ENCODE data around the gene DGKB. TPM values are rescaled to one million over a fixed set of nuclear protein-coding genes. Genes with fewer than 3 reads are reported as not detected.
A peak's percentile ranks its signal among the peaks of the same experiment; 100 is the strongest.

DGKB gene
- polyA plus RNA-seq, 3 donors, result 2.2 to 3.4 (median 2.9) TPM

DNA sequence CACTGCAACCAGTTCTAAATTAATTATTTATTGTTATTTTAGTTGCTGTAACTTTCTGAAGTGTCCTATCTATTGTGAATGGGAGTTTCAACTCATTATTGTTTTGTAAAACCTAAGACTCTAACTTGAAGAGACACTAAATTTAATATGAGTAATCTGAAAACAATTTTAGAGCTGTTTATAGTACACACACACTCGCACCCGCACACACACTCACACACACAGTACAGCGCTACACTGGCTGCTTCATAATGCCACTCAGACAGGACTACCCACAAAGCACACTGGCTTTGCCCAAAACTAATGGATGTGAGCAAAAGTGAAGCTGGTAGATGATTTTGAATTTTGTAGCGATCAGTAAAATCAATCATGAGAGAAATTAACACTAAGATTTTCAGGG, 674.2 kb downstream of the DGKB start:
- no peak for DNase-seq (ENCODE audit: extremely low read depth in 1 of 11, low read depth in 9 of 11, low spot score in 4 of 11)

DNA sequence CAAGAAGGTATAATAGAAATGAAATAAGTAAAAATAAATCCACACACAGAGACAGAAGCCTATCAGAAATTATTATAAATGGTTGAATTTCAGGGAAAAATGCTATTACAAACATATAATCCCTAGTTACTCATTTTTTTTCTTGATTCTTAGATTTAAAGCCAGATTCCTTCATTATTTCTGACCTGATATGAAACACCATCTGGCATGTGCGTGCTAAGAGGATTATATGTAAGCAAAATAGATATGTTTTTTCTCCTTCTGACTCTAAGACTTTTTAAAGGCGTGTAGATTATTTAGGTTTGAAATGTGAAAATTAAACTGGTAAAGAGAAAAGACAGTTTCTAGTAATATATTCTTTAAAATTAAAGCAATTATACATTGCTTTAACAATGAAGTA, 676.4 kb downstream of the DGKB start:
- DNase-seq (ENCODE audit: extremely low read depth in 1 of 11, low read depth in 9 of 11, low spot score in 4 of 11), result no peak

DNA sequence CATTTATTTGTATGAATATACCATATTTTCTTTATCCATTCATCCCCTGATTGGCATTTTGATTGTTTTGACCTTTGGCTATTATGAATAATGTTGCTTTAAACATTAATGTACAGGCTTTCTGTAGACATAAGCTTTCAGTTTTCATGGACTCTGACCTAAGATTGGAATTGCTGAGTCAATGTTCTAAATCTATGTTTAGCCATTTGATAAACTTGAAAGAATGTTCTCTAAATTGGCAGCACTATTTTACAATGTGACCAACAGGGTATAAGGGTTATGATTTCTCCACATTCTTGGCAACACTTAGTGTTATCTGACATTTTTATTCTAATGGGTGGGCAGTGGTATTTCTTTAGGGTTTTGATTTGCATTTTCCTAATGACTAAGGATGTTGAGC, 683.4 kb downstream of the DGKB start:
- no peak for DNase-seq (ENCODE audit: extremely low read depth in 1 of 11, low read depth in 9 of 11, low spot score in 4 of 11)

DNA sequence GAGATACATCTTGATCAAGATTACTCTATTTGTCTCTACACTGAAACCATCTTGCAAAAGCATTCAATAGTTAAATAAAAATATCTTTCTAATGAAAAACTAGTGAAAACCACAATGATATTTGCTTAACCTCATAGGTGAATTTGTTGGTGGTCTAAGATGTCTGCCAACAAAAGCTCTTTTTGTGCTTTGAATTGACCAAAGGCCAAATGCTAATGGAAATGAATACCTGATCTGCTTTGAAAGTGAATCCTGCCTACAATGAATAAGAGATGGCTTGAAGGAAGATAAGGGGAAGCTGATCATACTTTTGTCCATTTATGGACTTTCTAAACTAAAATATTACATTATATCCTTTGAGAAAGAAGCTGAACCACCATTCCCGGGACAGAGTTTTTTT, 684.2 kb downstream of the DGKB start:
- no peak for DNase-seq (ENCODE audit: extremely low read depth in 1 of 11, low read depth in 9 of 11, low spot score in 4 of 11)

DNA sequence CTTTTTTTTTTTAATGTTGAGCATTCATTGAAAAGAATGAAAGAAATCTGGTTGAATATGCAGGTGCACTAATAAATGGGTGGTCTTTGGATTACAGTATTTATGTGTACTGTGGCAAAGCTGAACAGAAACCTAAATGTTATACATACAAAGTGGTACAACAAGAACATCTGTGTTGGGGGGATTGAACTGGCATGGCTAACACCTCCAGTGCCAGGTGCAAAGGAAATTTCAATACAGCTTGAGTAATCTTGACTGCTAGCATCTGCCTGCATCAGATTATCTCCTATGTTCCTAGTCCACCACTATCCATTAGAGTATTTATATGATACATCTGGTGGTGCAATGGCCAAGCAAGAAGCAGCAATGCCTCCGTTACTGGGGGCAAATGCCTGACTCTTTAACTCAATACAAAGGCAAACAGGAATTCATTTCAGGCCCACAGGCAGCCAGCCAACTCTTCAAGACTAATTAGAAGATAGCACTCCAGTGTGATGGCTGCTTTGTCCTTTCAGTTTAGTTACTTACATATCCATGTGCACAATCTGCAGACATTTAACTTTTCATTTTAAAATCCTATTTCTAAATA, 692.6 kb downstream of the DGKB start:
- DNase-seq (ENCODE audit: extremely low read depth in 1 of 11, low read depth in 9 of 11, low spot score in 4 of 11), result no peak

DNA sequence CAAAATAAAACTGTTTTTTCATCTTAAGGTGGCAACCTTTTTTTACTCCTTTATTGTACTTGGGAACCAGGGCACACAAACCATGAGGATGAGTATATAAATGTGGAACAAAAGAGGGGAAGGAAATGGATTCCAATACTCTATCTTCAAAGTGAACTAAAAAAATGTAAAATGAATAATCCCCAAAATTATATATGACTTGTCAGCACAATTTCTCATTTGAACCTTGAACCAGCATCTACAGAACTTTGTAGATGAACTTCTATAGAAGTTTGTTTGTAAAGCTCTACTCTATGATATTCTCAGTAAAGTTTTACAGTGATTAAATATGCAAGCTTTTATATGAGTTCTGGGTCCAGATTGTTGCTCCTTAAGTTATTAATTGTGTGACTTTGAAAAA, 694.8 kb downstream of the DGKB start:
- DNase-seq (ENCODE audit: extremely low read depth in 1 of 11, low read depth in 9 of 11, low spot score in 4 of 11), result no peak

DNA sequence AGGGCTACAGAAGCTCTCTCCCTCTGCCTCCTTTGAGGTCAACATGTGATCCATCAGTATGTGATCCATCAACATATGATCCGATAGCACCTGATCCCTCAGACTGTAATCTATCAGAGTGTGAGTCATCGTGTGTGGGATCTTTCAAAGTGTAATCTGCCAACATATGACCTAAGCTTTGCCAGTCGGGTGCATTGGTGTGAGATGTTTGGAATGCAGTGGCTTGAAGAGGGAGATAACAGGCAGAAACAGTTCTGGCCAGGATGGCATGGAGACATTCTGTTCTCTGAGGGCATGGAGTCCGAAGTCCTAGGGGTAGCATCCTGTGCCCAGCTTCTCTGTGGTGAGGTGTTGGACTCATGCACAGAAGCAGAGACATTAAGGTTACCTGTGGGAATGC, 695.4 kb downstream of the DGKB start:
- DNase-seq (ENCODE audit: extremely low read depth in 1 of 11, low read depth in 9 of 11, low spot score in 4 of 11), result no peak

DNA sequence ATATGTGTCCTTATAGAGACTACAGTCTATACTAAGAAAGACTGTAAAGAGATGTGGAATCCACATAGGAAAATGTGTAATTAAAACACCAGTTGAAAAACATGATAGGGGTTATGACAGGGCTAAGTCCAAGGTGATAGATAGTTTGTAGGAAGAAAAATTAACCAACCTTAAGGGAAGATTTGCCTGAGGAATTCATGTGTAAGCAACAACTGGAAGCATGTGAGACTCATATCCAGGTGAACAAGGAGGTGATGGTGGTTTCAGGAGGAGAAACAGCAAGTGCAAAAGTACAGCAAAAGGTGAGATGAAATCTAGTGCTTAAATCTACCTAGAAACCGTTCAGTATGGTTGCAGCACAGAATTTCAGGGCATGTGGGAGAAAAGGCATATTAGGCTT, 696.4 kb downstream of the DGKB start:
- DNase-seq (ENCODE audit: extremely low read depth in 1 of 11, low read depth in 9 of 11, low spot score in 4 of 11), result no peak

DNA sequence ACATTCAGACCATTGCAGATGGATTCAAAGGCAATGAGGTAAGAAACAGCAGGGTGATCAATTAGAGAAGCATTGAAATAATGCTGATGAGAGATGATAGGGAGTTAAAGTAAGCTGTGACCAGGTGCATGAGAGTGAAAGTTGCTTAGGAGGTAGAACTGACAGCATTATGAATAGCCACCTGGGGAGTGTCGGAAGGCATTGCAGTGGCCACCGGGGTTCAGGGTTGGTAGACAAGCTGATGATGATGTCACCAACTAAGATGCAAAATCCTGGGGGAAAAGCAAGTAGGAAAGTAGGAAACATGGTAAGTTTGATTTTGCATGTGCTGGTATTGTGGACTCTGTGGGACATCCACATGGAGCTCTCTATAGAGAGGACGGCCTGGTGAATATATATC, 701.2 kb downstream of the DGKB start:
- no peak for DNase-seq (ENCODE audit: extremely low read depth in 1 of 11, low read depth in 9 of 11, low spot score in 4 of 11)

DNA sequence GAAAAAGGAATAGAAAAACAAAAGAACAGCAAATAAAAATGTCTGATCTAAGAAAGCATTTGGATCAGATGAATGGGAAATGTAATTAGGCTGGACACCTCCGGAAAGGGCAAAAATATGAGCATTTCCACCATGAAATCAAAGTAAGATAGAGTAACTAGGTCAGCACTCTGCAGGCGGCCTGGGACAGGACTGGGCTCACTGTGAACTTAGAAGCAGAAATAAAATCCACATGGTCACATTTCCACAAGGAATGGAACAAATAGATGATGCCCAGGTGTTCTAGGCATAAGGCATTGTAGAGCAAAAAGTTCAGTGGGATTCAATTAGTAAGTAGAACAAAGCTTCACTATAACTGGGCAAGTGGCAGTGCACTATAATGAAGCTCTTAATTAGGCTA, 703.2 kb downstream of the DGKB start:
- DNase-seq (ENCODE audit: extremely low read depth in 1 of 11, low read depth in 9 of 11, low spot score in 4 of 11), result no peak

DNA sequence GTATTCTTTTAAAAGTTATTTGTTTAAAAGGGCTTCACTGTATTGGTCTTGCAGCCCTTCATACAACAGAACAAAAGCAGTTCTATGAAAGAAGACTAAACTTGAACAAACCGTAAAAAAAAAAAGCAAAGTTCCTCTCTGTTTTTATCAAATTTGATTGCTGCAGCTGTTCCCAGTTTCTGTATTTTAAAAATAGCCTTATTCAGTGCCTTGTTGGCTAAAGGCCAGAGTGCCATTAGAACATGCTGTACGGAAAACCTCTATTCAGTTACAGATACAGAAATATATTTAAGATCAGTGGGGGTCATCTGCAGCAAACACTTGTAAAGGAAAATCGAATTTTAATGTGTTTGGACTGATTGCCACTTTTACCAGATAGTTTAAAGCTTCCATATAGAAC, 705.3 kb downstream of the DGKB start:
- DNase-seq (ENCODE audit: extremely low read depth in 1 of 11, low read depth in 9 of 11, low spot score in 4 of 11), result peak in 2 of 11 donors; percentile 1 to 2

DNA sequence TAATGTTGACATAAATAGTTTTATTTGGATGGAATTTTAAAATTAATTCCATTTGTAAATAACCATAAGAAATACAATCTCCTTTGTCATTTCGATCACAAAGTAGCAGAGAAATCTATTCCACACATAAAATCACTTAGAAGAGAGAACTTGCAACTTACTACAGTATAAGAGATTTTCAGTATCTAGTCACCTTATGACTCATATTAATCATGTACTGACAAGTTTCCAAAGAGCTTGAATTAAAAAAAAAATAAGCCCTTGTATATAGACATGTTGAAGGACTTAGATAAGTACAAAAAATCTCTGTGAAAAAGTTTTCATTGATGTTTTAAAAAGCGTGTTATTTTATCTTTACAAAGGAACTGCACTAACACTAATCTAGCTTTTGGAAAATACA, 706.0 kb downstream of the DGKB start:
- no peak for DNase-seq (ENCODE audit: extremely low read depth in 1 of 11, low read depth in 9 of 11, low spot score in 4 of 11)

DNA sequence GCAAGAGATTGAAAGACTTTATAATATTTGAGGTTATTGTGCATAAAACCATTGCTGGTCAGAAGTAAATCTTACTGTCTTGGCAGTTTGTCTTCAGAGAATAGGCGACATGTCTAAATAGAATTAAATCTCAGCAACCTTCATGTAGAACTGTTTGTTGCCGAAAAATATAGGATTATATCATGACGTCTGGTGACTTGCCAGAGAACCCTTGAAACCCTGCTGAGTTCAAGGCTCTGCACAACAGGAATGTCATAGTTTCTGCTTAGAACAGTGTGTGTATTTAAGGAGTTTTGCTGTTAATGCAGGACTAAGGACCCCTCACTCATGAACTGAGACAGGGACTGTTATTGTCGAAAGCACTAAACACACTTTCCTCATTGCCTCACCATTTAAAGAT, 706.7 kb downstream of the DGKB start:
- DNase-seq (ENCODE audit: extremely low read depth in 1 of 11, low read depth in 9 of 11, low spot score in 4 of 11), result no peak

DNA sequence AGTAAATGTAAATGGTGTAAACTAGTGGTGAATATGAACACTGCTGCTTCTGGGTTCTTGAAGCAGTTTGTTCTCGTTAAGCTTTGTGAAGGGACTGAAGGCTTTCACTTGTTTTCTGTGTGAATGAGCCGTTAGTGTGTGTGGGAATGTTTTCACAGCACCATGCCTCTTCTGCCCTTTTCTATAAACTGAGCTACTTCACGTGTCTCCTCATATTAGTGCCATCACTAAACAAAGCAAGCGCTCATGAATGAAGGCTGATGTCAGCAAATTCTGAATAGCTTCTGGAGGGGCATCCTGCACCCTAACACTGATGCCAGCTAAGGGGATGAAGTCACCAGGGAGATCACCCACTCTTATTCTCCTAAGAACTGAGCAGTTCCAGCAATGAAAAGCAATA, 707.5 kb downstream of the DGKB start:
- DNase-seq (ENCODE audit: extremely low read depth in 1 of 11, low read depth in 9 of 11, low spot score in 4 of 11), result no peak

DNA sequence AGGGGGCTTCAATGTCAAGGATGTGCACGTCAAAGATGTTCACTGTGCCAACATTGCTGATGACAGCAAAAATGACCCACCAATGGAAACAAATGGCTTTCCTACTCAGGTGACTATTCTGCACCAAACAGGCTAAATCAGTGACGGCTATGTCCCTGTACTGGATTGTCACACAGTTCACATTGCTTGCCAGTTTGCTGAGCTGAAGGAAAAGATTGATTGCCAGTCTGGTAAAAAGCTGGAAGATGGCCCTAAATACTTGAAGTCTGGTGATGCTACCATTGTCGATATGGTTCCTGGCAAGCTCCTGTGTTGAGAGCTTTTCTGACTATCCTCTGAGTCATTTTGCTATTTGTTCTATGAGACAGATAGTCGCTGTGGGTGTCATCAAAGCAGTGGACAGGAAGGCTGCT, 710.9 kb downstream of the DGKB start:
- DNase-seq (ENCODE audit: extremely low read depth in 1 of 11, low read depth in 9 of 11, low spot score in 4 of 11), result no peak

DNA sequence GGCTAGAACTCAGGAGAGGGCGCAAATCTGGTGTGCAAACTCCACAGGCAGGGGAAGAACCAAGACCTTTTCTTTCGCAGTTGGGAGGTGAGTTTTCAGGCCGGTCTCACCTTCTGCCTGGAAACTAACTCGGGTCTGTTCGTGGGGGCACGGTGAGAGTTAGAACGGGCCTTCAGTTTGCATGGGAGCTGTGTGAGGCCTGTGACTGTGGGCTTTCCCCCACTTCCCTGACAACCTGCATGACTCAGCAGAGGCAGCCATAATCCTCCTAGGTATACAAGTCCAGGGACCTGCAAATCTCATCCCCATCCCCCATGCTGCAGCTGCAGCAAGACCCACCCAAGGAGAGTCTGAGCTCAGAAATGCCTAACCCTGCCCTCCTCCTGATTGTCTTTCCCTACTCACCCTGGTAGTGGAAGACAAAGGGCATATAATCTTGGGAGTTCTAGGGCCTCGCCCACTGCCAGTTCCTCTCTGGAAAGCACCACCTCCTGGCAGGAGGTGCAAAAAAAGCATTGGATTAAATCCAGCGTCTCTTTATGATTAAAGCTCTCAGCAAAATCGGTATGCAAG, 718.2 kb downstream of the DGKB start:
- no peak for DNase-seq (ENCODE audit: extremely low read depth in 1 of 11, low read depth in 9 of 11, low spot score in 4 of 11)

DNA sequence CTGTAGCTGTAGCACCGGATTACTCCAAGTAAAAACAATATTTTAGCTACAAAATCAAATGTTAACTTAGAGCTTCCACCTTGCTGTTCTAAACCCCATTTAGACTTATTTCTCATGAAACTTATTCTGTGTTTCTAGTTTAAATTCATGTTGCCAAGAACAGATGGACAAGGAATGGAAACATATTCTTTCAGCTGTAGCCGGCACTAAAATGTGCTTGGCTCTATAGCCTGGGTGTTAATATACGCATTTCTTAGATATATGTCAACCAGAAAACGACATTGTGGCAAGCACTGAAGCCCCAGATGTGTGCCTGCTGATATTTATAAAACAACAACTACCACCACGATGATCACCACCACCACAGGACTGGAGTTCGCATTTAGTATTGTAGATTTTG, 722.8 kb downstream of the DGKB start:
- DNase-seq (ENCODE audit: extremely low read depth in 1 of 11, low read depth in 9 of 11, low spot score in 4 of 11), result no peak

DNA sequence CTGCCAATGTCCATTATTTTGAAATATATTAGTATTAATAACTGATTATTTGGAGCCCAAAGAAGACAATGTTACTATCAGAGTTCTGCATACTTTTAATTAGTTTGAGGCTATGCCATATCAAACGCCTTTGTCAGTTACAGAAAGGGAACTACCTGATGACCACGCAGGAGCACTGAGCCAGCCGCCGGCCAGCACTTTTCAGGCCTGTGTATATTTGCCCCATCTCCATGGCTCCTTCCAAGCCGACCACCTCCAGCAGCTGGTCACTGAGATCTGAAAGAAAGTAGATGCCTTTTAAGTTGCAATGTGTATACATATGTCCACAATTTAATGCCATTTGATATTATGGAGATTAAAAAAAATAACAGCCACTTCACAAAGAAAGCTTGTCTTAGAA, 724.7 kb downstream of the DGKB start:
- DNase-seq (ENCODE audit: extremely low read depth in 1 of 11, low read depth in 9 of 11, low spot score in 4 of 11), result no peak

DNA sequence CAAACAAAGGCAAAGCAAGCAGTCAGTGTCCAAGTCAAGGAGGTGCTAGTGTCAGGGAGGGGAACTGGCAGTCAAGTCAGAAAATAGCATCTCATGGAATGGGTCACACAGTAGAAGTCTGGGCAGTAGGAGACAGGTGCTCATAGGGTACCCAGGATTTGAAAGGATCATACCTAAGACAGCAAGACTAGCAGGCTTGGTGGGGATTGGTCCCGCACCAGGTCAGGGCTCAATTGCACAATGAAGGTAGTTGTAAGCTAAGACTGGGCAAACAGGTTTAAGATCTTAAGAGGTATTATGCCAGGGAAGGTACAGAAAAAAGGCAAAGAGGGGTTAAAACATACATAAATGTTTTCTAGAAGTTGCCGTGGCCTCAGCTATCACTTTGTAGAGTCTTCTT, 731.7 kb downstream of the DGKB start:
- no peak for DNase-seq (ENCODE audit: extremely low read depth in 1 of 11, low read depth in 9 of 11, low spot score in 4 of 11)

DNA sequence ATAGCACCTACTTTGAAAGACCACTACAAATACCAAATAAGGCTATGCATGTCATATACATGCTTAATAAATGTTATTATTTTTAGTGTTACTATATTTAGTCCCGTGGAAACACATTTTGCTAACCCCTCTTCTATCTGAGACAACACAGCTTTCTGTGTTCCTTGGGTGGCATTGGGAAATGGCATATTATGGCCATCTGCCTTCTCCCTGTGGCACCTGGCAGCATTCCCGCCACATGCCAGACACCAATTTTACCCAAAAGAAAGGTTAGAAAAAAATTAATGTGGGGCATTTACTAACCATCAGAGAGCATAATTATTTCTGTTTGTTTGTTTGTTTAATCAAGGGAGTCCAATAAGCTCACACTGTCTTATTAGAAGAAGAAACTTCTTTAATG, 744.4 kb downstream of the DGKB start:
- DNase-seq (ENCODE audit: extremely low read depth in 1 of 11, low read depth in 9 of 11, low spot score in 4 of 11), result no peak

DNA sequence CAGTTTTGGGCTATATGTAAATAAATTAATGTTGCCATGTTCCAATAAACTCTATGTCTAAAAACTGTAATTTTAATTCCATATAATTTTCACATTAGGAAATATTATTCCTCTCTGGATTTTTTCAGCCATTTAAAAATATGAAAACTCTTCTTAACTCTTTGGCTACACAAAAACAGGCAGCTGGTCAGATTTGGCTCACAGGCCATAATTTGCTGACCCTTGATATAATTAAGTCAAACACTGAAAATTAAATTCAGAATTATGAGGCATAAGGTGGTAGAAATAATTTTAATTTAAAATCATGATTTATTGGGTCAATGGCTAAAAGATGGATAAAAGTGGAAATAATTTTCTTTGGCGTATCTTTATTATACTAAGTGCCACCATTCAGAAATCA, 746.1 kb downstream of the DGKB start:
- no peak for DNase-seq (ENCODE audit: extremely low read depth in 1 of 11, low read depth in 9 of 11, low spot score in 4 of 11)

DNA sequence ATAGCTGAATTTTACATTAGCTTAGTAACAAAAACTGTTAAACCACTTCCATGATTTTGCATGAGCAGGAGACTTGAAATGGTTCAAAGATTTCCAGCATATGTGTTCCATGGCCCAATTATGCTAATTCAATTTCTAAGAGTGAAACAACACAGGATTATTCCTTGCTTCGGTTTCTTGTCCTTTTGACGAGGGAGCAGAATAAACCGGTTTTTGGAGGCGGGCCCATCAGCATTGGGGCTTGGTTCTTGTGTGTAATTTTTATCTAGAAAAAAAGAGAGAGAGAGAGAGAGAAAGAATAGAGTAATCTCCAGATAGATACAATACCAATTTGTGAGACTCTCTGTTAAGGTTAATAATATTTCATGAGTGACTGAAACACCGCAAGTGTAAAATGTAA, 753.6 kb downstream of the DGKB start:
- DNase-seq (ENCODE audit: extremely low read depth in 1 of 11, low read depth in 9 of 11, low spot score in 4 of 11), result no peak
